HG03575 (cell line): ENCODE measurements around the gene UGT1A10.

ENCODE experiments used
- ATAC-seq: cut with Tn5 transposase; IDR thresholded peaks from one replicate; pipeline ENCODE4 v1.9.1; 2021; ENCODE audit not compliant: unreplicated experiment, insufficient number of reproducible peaks, low FRiP score; ENCODE audit errors: extremely low read depth

UGT1A10 gene

DNA sequence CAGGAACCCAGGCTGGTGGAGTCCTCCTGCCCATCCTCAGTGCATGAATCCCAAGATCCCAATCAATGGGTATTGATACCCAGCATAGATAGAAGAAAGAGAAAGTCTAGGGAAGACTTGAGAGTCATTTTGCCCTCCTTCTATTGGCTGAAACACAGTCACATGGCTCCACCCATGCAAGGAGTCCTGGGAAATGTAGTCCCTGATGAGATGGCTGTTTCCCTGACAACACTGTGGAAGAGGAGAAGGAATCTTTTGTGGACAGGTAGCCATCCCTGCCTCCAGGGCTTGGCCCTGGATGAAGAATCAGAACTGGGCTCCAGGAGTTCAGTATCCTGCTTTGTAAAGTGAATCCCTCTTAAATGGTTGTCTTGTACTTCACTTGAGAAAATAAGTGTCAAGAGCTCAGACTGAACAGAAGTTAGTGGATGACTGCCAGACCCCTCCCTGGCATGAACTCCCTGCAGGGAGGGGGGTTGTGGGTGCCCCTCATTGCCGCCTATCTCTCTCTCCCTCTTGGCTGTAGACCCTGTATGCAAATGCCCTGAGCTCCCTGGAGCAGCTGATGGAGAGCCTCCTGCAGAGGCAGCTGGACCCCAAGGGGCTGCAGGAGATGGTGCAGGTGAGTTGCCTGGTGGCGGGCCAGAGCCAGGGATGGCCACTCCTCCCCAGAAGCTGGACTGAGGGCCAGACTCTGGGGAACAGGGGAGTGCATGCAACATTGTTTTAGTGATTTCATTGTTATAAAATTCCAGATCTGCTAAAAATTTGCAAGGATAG is 178.0 kb downstream of the UGT1A10 start:
- no peak for ATAC-seq

DNA sequence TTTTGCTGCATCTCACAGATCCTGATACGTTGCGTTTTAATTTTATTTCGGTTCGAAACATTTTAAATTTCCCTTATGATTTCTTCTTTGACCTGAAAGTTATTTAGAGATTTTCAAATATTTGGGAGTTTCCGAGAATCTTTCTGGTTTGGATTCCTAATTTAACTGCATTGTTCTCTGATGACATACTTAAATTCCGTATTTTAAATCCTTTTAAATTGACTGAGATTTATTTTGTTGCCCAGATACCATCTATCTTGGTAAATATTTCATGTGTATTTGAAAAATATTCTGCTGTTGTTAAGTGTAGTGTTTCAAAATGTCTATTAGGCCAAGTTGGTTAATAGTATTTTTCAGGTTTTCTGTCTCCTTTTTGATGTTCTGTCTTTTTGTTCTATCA is 179.6 kb downstream of the UGT1A10 start:
- no peak for ATAC-seq

DNA sequence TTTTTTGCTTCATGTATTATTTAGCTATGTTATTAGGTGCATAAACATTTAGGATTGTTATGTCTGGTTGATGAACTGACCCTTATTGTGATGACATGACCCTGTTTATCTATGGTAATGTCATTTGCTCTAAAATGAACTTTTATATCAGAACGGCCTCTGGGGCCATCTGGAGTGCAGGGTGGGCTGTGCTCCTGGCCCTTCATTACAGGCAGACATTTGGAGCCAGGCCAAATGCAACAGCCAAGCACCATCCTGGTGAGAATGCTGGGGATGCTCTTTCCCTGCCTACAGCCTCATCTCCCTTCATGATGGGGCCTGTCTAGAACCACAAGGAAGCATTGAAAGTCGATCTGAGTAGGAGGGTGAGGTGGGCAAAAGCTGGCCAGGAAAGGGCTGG is 180.1 kb downstream of the UGT1A10 start:
- ATAC-seq, result no peak

- ATAC-seq, result no peak
These were observed 180.5 kb downstream of the UGT1A10 start for GRCh38 chr2:233816771-233817170.

GRCh38 chr2:233817361-233817911 is 181.2 kb downstream of the UGT1A10 start:
- no peak for ATAC-seq

- no peak for ATAC-seq
These were observed 181.9 kb downstream of the UGT1A10 start for GRCh38 chr2:233817995-233818638.

- no peak for ATAC-seq
These were observed 182.7 kb downstream of the UGT1A10 start for GRCh38 chr2:233818639-233819621.

- ATAC-seq, result no peak
These were observed 183.9 kb downstream of the UGT1A10 start for GRCh38 chr2:233819884-233820773.

DNA sequence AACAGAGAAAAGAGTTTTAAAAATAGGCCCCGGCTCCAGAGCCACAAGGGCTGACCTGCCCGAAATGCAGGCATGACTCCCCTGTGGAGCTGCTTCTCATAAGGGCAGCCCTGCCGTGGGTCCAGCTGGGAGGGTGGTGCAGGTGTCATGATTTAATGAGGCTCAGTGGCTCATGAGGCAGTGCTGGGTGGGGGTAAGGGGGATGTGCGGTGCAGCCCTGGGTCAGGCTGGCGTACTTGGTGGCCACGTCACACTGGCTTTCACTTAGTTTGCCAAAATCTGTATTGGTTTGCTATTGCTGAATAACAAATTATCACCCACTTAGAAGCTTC is 184.5 kb downstream of the UGT1A10 start:
- ATAC-seq, result no peak

DNA sequence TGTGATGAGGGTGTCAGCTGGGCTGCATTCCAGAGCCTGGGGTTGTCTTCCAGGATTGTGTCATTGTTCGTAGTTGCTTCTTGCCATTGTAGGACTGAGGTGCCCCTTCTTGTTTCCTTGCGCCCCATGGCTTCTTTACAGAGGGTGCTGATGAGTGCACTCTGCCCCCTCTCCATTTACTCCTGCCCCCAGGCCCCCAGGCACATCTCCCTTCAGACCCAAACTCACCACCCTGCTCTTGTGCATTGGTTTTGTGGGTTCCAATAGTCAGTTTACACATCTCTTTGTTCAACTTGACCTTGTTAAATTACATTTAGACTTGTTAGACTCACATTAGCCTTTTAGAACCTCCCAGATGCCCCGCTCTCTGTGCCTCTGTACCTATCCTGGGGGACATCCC is 184.9 kb downstream of the UGT1A10 start:
- ATAC-seq, result no peak

GRCh38 chr2:233821709-233822100 is 185.5 kb downstream of the UGT1A10 start:
- no peak for ATAC-seq

GRCh38 chr2:233822101-233822771 is 186.0 kb downstream of the UGT1A10 start:
- ATAC-seq, result no peak
